Esophagus muscularis mucosa (tissue), 4 donors: Measurements from ENCODE around the gene ZNF136.

Experiments
- CTCF ChIP-seq, 3 experiments: fragments of 200-600 bp in 2 of 3; fragments of 450-650 bp in 1 of 3; sonication (generic) in 2 of 3; IDR thresholded peaks; one replicate each; pipeline ENCODE4 v1.5.1; 2017 to 2019; ENCODE audit warnings: antibody characterized with exemption in 3 of 3, mild to moderate bottlenecking in 2 of 3, moderate library complexity in 1 of 3
- EP300 ChIP-seq: sonication (generic); formaldehyde crosslinking; IDR thresholded peaks from one replicate; pipeline ENCODE4 v1.6.1; 2017; ENCODE audit warnings: antibody characterized with exemption
- POLR2A ChIP-seq: fragments of 450-650 bp; IDR thresholded peaks from one replicate; pipeline ENCODE4 v1.6.1; 2017; ENCODE audit warnings: antibody characterized with exemption, moderate library complexity, mild to moderate bottlenecking, low read depth
- POLR2AphosphoS5 ChIP-seq, 2 donors: sonication (generic); formaldehyde crosslinking; IDR thresholded peaks; one replicate each; pipeline ENCODE4 v1.6.1; 2017; ENCODE audit warnings: antibody characterized with exemption in 2 of 2

DNA sequence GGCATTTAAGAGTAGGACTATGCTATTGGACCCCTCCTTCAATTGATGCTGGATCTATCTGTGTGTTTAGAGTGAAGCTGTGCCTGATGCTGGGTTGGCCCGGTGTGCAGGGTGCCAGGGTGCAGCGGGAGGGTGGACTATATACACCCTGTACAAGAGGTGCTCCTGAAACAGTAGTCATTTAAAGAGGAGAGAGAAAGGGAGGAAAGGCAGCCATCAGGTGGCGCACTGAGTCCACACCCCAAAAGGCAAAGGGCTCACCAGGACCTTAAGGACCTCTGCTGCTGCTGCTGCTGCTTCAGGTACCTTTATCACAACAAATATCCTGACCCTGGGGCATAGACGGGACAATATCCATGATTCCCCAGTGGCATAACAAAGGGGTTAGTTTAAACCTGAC is 39.4 kb downstream of the ZNF136 start:
- TF ChIP-seq CTCF (IDR thresholded peaks at IDR 0.05) (peak in 1 of 3 experiments; percentile 3), POLR2AphosphoS5 (IDR thresholded peaks at IDR 0.05) (no peak), EP300 (no peak), POLR2A (no peak)
